ENCODE results near the gene IL17F.

The IL17F gene

GRCh38 chr6:52190409-52190808 is 53.9 kb downstream of the IL17F start:
- H3K4me3 ChIP-seq (ENCODE audit: low read depth in 1 of 2, low read length in 1 of 2) = no peak overlapping the region
- no peak for TF ChIP-seq CTCF (IDR thresholded peaks at IDR 0.05)
- no peak overlapping the region for H3K27ac ChIP-seq

DNA sequence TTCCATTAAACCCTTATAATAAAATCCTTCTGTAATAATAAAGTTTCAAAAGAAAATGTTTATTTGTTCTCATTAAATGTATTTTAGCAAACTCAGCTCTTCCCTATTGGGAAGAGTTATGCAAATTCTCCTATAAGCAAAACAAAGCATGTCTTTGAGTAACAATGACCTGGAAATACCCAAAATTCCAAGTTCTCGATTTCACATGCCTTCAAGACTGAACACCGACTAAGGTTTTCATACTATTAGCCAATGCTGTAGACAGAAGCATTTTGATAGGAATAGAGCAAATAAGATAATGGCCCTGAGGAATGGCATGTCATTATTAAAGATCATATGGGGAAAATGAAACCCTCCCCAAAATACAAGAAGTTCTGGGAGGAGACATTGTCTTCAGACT is 54.3 kb downstream of the IL17F start:
- Histone ChIP-seq H3K27ac (no peak overlapping the region), H3K27me3 (no peaks in the 10 kb centered on the region), H3K4me3 (ENCODE audit: low read depth in 1 of 2, low read length in 1 of 2) (no peak overlapping the region), H3K4me1 (ENCODE audit: control insufficient read depth in 1 of 2, insufficient read depth in 1 of 2, low read depth in 1 of 2, low read length in 1 of 2) (no peaks in the 10 kb centered on the region), H3K9me3 (no peaks in the 10 kb centered on the region), H3K36me3 (no peaks in the 10 kb centered on the region)
- no peak for TF ChIP-seq CTCF (IDR thresholded peaks at IDR 0.05)

More at GRCh38 chr6:52190409-52190808, 53.9 kb downstream of the IL17F start:
- H3K9me3 ChIP-seq = no peaks in the 10 kb centered on the region
- H3K36me3 ChIP-seq = no peaks in the 10 kb centered on the region
- H3K27me3 ChIP-seq = no peaks in the 10 kb centered on the region
- H3K4me1 ChIP-seq (ENCODE audit: control insufficient read depth in 1 of 2, insufficient read depth in 1 of 2, low read depth in 1 of 2, low read length in 1 of 2) = no peaks in the 10 kb centered on the region

GRCh38 chr6:52187098-52187497 is 57.2 kb downstream of the IL17F start:
- H3K4me1 ChIP-seq (ENCODE audit: control insufficient read depth in 1 of 2, insufficient read depth in 1 of 2, low read depth in 1 of 2, low read length in 1 of 2) = no peaks in the 10 kb centered on the region
- no peaks in the 10 kb centered on the region for H3K27me3 ChIP-seq
- no peaks in the 10 kb centered on the region for H3K36me3 ChIP-seq
- no peak for TF ChIP-seq CTCF (IDR thresholded peaks at IDR 0.05)
- no peak overlapping the region for H3K4me3 ChIP-seq (ENCODE audit: low read depth in 1 of 2, low read length in 1 of 2)
- no peaks in the 10 kb centered on the region for H3K9me3 ChIP-seq
- no peak overlapping the region for H3K27ac ChIP-seq

Data from neutrophil (primary cell).